NCI-H187 (cell line): ENCODE measurements around the gene RPS15A.

Experiments
- DNase-seq, 2 experiments: peaks; one replicate each; lab custom pipeline; 2025; lab: John Stamatoyannopoulos, UW

RPS15A gene

GRCh38 chr16:18789850-18790706 lies at the start of gene RPS15A:
Gene RPS15A (minus strand): TSS chr16:18790334. CDS start chr16:18789113, 1,221 bp downstream.
- DNase-seq = peak; percentile 58 to 66

GRCh38 chr16:18839555-18839954 lies 49.4 kb upstream of the RPS15A start:
- no peak for DNase-seq

GRCh38 chr16:18836702-18837101 lies 46.6 kb upstream of the RPS15A start:
- DNase-seq = no peak

- no peak for DNase-seq
Observed at GRCh38 chr16:18834864-18835263, 44.7 kb upstream of the RPS15A start.

GRCh38 chr16:18833707-18834505 lies 43.8 kb upstream of the RPS15A start:
- no peak for DNase-seq

- no peak for DNase-seq
Observed at GRCh38 chr16:18832613-18833012, 42.5 kb upstream of the RPS15A start.

GRCh38 chr16:18832006-18832405 lies 41.9 kb upstream of the RPS15A start:
- DNase-seq = no peak

GRCh38 chr16:18829251-18829650 lies 39.1 kb upstream of the RPS15A start:
- no peak for DNase-seq

- no peak for DNase-seq
Observed at GRCh38 chr16:18827890-18828289, 37.8 kb upstream of the RPS15A start.

GRCh38 chr16:18816286-18816685 lies 26.2 kb upstream of the RPS15A start:
- no peak for DNase-seq

- no peak for DNase-seq
Observed at GRCh38 chr16:18811925-18812324, 21.8 kb upstream of the RPS15A start.

GRCh38 chr16:18809165-18809564 lies 19.0 kb upstream of the RPS15A start:
- DNase-seq = no peak

GRCh38 chr16:18805257-18805773 lies 15.2 kb upstream of the RPS15A start:
- no peak for DNase-seq

- DNase-seq = no peak
Observed at GRCh38 chr16:18804540-18804939, 14.4 kb upstream of the RPS15A start.

- DNase-seq = no peak
Observed at GRCh38 chr16:18803569-18804462, 13.7 kb upstream of the RPS15A start.

GRCh38 chr16:18802767-18803343 lies 12.7 kb upstream of the RPS15A start:
- no peak for DNase-seq

GRCh38 chr16:18801145-18801972 lies 11.2 kb upstream of the RPS15A start, which contains the start of gene ARL6IP1:
Gene ARL6IP1 (minus strand): TSS chr16:18801549. CDS start chr16:18801466, 83 bp downstream.
- DNase-seq = peak; percentile 88 to 91

- no peak for DNase-seq
Observed at GRCh38 chr16:18800775-18801144, 10.6 kb upstream of the RPS15A start.

- DNase-seq = no peak
Observed at GRCh38 chr16:18800293-18800692, 10.2 kb upstream of the RPS15A start.

- DNase-seq = no peak
Observed at GRCh38 chr16:18799500-18799899, 9.4 kb upstream of the RPS15A start.
